ENCODE data around the gene SMOC2. TPM values are rescaled to one million over a fixed set of nuclear protein-coding genes. Genes with fewer than 3 reads are reported as not detected.

SMOC2 gene
- total RNA-seq, 1 experiment from 2014 or later: 0.42 TPM

GRCh38 chr6:168475188-168476013, 34.4 kb downstream of the SMOC2 start:
- TF ChIP-seq RAD21 (IDR thresholded peaks at IDR 0.05; ENCODE audit: low read depth): no peak
- no peak for TF ChIP-seq MAX (IDR thresholded peaks at IDR 0.05)
- no peak for TF ChIP-seq ELF1 (IDR thresholded peaks at IDR 0.05; ENCODE audit: borderline replicate concordance, low read depth)
- no peak for TF ChIP-seq SP1 (IDR thresholded peaks at IDR 0.05; ENCODE audit: low read depth)
- TF ChIP-seq YY1 (IDR thresholded peaks at IDR 0.05; ENCODE audit: extremely low read depth, insufficient replicate concordance, low read depth, low read length): no peak
- no peak for TF ChIP-seq POLR2A (IDR thresholded peaks at IDR 0.05; ENCODE audit: borderline replicate concordance, extremely low read depth, insufficient read depth, insufficient read length)
- no peak for TF ChIP-seq ATF3 (IDR thresholded peaks at IDR 0.05)
- TF ChIP-seq POLR2AphosphoS5 (IDR thresholded peaks at IDR 0.05; ENCODE audit: low read depth, low read length): no peak
- TF ChIP-seq CEBPB (IDR thresholded peaks at IDR 0.05; ENCODE audit: low read depth): no peak
- TF ChIP-seq EZH2phosphoT487 (IDR thresholded peaks at IDR 0.05; ENCODE audit: borderline replicate concordance): no peak
- no peak for TF ChIP-seq TCF7L2 (IDR thresholded peaks at IDR 0.05; ENCODE audit: borderline replicate concordance, extremely low read depth, insufficient read depth, insufficient read length)
- no peak for TF ChIP-seq FOSL1 (IDR thresholded peaks at IDR 0.05; ENCODE audit: low read depth)
- TF ChIP-seq CTCF (IDR thresholded peaks at IDR 0.05 in 2 of 3, conservative IDR thresholded peaks at IDR 0.05 in 1 of 3; ENCODE audit: borderline replicate concordance in 1 of 3, insufficient read depth in 1 of 3, low read depth in 2 of 3, low read length in 2 of 3): no peak
- TF ChIP-seq REST (IDR thresholded peaks at IDR 0.05; ENCODE audit: low read depth): no peak
- no peak for TF ChIP-seq EGR1 (IDR thresholded peaks at IDR 0.05; ENCODE audit: low read depth)
- no peak for TF ChIP-seq ZBTB33 (IDR thresholded peaks at IDR 0.05; ENCODE audit: extremely low read depth, insufficient replicate concordance, low read length)
- no peak for TF ChIP-seq ZFX (IDR thresholded peaks at IDR 0.05)
- TF ChIP-seq SIN3A (IDR thresholded peaks at IDR 0.05; ENCODE audit: low read depth): no peak
- TF ChIP-seq CBX3 (IDR thresholded peaks at IDR 0.05; ENCODE audit: low read depth): no peak
- intact Hi-C loops (cut with micrococcal nuclease): loop anchor here (10.0 kb wide), 1 partner anchor 409 kb away; no protein-coding TSS in a partner anchor
- Histone ChIP-seq H3K4me3 (replicated peaks in 1 of 2; ENCODE audit: low read depth in 1 of 2, low read length in 2 of 2) (no peak overlapping the region), H3K4me1 (ENCODE audit: control insufficient read depth in 1 of 2, insufficient read depth in 2 of 2, low read length in 2 of 2) (no peaks in the 10 kb centered on the region), H3K9ac (ENCODE audit: low read length) (no peak overlapping the region), H3K36me3 (ENCODE audit: control insufficient read depth in 1 of 2, insufficient read depth in 2 of 2, low read length in 2 of 2) (no peaks in the 10 kb centered on the region), H2AFZ (ENCODE audit: low read depth, low read length, poor library complexity, severe bottlenecking) (no peak overlapping the region), H3K27ac (ENCODE audit: low read depth, low read length) (no peak overlapping the region), H3K9me2 (ENCODE audit: insufficient read depth) (no peaks in the 10 kb centered on the region), H3K4me2 (ENCODE audit: low read length) (no peak overlapping the region), H3K27me3 (ENCODE audit: insufficient read depth, low read length) (peaks cover 22% of the 10 kb centered on the region), H3K9me3 (ENCODE audit: control insufficient read depth in 1 of 2, insufficient read depth in 1 of 2, low read depth in 1 of 2, low read length in 2 of 2) (peaks cover 0 to 5% of the 10 kb centered on the region in 2 experiments; a peak in 1 of 4 replicates), H4K20me1 (ENCODE audit: insufficient read depth) (no peaks in the 10 kb centered on the region), H3K79me2 (ENCODE audit: insufficient read depth, low read length) (no peaks in the 10 kb centered on the region)
- ChIA-PET CTCF (no interaction called here), RAD21 (ENCODE audit: low non-redundant PET in 1 of 2, low total read pairs in 2 of 2, uncharacterized antibody in 2 of 2, unreplicated experiment in 2 of 2) (no interaction called here), POLR2A (no interaction called here)
- DNase-seq (ENCODE audit: low read depth, low spot score): no peak
- ATAC-seq: no peak
- no TSS peak for BruUV-seq (replicated peaks)
